H54 (cell line): ENCODE data around the gene KIR2DL3.
"Not testable (repeated sequence)": the region's sequence is repeated elsewhere in the genome, so short reads cannot be mapped to it uniquely, and the experiment has no call there.

Experiments used
- DNase-seq: peaks from one replicate; pipeline ENCODE4 v3.0.0; 2011; ENCODE audit warnings: low spot score, mixed read lengths; ENCODE audit not compliant: insufficient read length
- FAIRE-seq: peaks from 3 replicates; lab custom pipeline; 2011; peaks lifted over from hg19 to GRCh38; lab: Jason Lieb, UNC
- POLR2A ChIP-seq: IDR thresholded peaks from 2 replicates; pipeline ENCODE4 v1.6.1; 2011; ENCODE audit warnings: low read depth, mild to moderate bottlenecking, low read length

KIR2DL3 gene

DNA sequence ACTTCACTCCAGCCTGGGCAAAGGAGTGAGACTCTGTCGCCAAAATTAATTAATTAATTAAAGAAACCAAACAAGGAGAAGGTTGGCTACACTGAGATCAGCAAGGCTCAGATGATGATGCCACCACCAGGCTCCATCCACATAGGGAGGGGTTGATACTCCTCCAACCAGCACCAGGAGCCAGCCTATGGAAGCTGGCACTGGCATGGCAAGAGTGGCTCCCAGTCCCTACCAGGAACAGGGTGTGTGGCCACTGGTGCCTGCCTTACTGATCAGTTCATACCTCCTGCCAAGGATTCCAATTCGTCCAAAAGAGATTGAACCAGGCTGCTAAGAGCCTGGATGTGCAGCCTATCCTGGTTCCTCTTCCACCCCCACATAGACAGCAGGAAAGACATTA lies 34.4 kb downstream of the KIR2DL3 start:
- DNase-seq, FAIRE-seq: not testable (repeated sequence)

DNA sequence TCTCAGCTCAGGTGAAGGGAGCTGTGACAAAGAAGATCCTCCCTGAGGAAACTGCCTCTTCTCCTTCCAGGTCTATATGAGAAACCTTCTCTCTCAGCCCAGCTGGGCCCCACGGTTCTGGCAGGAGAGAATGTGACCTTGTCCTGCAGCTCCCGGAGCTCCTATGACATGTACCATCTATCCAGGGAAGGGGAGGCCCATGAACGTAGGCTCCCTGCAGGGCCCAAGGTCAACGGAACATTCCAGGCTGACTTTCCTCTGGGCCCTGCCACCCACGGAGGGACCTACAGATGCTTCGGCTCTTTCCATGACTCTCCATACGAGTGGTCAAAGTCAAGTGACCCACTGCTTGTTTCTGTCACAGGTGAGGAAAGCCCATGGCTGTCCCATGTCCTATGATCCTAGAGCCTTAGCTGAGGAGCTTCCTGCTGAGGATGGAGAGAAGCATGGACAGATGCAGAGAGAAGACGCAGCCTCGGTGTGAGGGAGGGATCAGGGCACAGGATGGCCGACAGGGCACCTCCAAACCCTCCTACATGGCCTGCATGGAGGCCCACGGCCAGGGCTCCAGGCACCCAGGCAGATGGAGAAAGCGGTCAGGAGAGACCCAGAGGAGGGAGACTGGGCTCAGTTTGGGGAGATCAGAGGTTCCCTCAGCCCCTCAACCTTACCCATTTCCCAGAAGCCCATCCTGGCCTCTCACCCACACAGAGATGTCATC lies 36.9 kb downstream of the KIR2DL3 start:
- not testable (repeated sequence) for FAIRE-seq, DNase-seq

DNA sequence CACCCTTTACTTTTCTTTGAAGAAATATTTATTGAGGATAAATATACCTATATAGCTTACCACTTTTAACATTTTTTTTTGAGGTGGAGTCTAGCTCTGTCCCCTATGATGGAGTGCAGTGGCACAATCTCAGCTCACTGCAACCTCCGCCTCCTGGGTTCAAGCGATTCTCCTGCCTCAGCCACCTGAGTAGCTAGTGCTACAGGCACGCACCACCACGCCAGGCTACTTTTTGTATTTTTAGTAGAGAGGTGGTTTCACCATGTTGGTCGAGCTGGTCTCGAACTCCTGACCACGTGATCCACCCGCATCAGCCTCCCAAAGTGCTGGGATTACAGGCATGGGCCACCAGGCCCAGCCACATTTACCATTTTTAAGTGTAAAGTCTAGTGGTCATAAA lies 37.5 kb downstream of the KIR2DL3 start:
- not testable (repeated sequence) for FAIRE-seq, DNase-seq

DNA sequence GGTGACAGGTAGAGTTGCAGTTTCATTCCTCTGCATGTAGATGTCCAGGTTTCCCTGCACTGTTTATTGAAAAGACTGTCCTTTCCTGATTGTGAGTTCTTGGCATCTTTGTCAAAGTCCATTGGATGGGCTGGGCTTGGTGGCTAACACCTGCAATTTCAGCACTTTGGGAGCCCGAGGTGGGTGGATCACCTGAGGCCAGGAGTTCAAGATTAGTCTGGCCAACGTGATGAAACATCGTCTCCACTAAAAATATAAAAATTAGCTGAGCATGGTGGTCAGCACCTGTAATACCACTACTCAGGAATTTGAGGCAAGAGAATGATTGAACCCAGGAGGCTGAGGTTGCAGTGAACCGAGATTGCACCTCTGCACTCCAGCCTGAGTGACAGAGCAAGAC lies 39.5 kb downstream of the KIR2DL3 start:
- DNase-seq, FAIRE-seq: not testable (repeated sequence)

DNA sequence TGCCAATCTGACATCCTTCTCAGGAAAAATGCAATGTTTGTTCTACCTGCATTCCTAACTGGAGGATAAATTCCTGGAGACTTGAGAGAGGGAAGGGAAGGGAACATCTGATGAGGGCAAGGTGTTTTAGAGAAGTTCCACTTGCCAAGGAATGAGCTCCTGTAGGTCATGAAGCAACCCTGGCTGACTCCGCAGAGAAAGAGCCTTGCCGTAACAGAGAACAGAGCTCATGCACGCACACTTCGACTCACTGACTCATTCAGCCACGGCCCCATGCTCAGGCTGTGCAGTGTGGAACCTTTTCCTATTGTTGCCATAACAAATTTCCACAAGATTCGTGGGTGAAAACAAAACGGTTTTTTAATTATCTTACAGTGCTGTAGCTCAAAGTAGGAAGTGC lies 40.6 kb downstream of the KIR2DL3 start:
- not testable (repeated sequence) for DNase-seq, FAIRE-seq

DNA sequence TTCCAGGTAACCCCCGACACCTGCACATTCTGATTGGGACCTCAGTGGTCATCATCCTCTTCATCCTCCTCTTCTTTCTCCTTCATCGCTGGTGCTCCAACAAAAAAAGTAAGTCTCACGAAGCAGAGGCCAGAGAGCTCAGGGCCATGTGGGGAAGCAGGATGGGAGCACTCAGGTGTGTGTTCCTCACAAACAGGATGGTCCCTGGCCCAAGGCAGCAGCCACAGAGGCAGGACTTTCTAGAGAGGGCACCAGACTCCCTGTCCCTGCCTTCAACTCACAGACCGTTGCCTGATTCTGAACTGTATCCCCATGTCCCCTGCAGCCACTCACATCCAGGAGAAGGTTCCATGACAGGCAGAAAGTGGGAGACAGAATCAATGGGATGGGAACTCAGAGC lies 44.6 kb downstream of the KIR2DL3 start:
- FAIRE-seq: not testable (repeated sequence)

DNA sequence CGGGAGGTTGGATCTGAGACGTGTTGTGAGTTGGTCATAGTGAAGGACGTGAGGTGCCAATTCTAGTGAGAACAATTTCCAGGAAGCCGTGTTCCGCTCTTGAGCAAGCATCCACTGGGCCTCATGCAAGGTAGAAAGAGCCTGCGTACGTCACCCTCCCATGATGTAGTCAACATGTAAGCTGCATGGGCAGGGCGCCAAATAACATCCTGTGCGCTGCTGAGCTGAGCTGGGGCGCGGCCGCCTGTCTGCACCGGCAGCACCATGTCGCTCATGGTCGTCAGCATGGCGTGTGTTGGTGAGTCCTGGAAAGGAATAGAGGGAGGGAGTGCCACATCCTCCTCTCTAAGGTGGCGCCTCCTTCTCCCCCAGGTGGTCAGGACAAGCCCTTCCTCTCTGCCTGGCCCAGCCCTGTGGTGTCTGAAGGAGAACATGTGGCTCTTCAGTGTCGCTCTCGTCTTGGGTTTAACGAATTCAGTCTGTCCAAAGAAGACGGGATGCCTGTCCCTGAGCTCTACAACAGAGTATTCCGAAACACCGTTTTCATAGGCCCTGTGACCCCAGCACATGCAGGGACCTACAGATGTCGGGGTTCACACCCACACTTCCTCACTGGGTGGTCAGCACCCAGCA lies 47.9 kb downstream of the KIR2DL3 start:
- not testable (repeated sequence) for FAIRE-seq, DNase-seq

More for the DNA sequence above, 44.6 kb downstream of the KIR2DL3 start:
- not testable (repeated sequence) for DNase-seq

DNA sequence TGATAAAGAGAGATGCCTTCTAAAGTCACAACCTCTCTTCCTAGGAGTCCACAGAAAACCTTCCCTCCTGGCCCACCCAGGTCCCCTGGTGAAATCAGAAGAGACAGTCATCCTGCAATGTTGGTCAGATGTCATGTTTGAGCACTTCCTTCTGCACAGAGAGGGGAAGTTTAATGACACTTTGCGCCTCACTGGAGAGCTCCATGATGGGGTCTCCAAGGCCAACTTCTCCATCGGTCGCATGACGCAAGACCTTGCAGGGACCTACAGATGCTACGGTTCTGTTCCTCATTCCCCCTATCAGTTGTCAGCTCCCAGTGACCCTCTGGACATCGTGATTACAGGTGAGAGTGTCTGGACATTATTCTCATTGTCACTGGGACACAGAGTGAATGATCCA lies 49.8 kb downstream of the KIR2DL3 start:
- FAIRE-seq, DNase-seq: not testable (repeated sequence)

DNA sequence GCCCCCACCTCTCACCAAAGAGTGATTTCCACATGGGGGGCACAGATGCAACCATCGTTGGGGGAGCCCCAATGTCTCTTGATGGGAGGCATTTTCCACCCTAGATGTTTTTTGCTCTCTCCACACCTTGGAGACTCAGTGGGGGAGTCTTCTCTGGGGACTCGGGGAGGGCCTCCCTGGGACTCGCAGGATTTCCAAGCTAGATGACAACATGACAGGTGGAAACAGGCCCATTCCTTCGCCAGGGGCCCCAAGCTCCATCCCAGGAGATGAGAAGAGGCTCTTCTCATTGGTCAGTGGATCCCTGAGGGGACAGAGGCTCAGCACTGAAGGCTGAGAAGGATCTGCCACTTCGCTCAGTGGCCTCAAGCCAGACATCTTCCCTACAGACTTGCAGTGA lies 52.4 kb downstream of the KIR2DL3 start:
- no peak for TF ChIP-seq POLR2A
- no peak for FAIRE-seq
- DNase-seq: no peak

DNA sequence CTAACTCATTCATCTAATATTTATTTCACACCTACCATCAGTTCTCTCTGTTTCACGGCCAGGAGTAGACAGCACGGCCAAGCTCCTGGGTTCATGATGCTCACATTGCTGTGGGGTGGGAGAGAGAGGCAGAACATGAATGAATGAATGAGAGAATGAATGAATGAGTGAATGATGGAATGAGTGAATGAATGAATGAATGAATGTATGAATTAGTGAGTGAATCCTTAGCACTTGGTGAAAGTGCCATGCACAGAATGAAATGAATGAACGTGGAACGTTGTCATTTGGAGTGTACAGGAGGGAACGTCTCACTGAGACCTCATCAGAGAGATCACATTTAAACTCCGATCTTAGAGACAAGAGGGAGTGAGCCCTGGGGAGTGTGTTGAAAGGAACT lies 53.2 kb downstream of the KIR2DL3 start:
- DNase-seq: no peak
- TF ChIP-seq POLR2A: no peak
- FAIRE-seq: no peak

DNA sequence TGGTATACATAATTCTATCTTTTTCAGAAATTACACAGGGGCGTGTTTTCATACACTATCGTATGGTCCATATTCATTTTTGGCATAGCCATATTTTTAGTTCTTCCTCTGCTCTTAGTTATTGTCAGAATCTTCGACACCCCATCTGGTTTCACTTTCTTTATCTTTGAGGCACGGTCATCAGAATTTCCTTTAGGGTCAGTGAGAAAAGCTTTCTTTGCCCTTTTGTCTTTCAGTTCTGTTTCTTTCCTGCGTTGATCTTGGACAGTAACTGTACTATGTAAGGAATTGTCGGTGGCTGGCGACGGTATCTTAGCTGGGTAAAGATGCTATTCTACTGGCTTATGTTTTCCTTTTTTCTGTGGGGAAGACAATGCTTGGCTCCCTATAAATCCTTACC lies 54.5 kb downstream of the KIR2DL3 start:
- no peak for TF ChIP-seq POLR2A
- no peak for DNase-seq
- FAIRE-seq: no peak

DNA sequence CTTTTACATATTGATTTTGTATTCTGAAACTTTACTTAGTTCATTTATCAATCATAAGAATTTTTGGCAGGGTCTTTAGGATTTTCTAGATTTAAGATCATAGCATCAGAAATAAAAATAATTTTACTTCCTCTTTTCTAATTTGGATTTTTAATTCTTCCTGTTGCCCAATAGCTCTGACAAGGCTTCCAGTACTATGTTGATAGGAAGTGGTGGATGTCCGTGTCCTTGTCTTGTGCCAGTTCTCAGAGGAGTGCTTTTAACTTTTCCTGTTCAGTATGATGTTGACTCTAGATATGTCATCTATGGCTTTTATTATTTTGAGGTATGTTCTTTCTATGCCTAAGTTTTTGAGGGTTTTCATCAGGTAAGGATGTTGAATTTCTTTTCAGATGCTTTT lies 57.4 kb downstream of the KIR2DL3 start:
- FAIRE-seq: no peak

More for the DNA sequence above, 57.4 kb downstream of the KIR2DL3 start:
- DNase-seq: no peak
- no peak for TF ChIP-seq POLR2A
